GM21515 (cell line): ENCODE data around the gene PDE11A.

ENCODE experiments used
- ATAC-seq: cut with Tn5 transposase; IDR thresholded peaks from one replicate; pipeline ENCODE4 v1.9.1; 2021; ENCODE audit not compliant: unreplicated experiment

PDE11A gene

DNA sequence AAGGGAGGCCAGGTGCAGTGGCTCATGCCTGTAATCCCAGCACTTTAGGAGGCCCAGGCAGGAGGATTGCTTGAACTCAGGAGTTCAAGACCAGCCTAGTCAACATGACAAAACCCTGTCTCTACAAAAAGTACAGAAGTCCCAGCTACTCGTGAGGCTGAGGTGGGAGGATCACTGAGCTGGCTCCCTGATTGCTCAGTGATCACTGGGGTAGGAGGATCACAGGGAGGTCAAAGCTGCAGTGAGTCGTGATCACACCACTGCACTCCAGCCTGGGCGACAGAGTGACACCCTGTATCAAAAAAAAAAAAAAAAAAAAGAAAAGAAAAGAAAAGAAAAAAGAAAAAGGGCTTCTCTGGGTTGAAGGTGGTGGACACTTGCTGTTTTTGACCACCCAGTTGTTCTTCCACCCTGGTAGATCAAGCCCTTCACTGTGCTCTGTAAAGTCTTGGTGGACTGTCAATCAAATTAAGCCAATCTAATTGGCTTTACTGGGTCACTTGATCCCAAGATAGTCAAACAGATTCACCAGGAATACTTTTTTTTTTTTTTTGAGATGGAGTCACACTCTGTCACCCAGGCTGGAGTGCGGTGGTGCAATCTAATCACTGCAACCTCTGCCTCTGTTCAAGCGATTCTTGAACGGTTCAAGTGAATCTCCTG lies 488.4 kb downstream of the PDE11A start:
- no peak for ATAC-seq

DNA sequence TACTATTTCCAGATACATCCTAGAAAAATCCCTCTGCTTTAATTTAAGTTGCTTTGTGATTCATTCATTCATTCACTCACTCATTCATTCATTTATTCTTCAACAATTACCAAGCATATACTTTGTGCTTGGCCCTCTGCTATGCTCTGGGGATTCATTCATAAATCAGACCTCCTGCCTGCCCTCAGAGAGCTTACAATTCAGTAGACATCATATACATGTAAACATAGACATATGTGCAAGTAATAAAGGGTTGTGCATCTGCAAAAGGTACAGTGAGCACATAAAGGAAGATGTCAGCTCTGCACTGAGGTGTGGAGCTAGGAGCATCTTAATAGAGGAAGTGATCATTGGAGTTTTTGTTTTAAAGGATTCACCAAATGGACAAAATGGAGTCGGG lies 490.6 kb downstream of the PDE11A start:
- ATAC-seq: no peak

GRCh38 chr2:177579486-177580036 lies 493.0 kb downstream of the PDE11A start:
- no peak for ATAC-seq

DNA sequence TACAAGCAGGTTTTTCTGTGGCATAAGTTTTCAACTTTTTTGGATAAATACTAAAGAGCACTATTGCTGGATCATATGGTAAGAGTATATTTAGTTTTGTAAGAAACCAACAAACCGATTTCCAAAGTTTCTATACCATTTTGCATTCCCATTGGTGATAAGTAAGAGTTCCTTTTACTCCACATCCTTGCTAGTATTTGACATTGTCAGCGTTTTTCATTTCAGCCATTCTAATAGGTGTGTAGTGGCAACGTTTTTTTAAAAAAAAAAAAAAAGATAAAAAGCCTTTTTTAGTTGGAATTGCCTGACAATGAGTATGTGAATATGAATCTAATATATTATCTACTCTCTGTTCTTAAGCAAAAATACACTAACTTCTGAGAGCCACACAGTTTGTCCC lies 494.1 kb downstream of the PDE11A start:
- ATAC-seq: no peak

GRCh38 chr2:177577075-177577474 lies 495.5 kb downstream of the PDE11A start:
- no peak for ATAC-seq

GRCh38 chr2:177575358-177575757 lies 497.2 kb downstream of the PDE11A start:
- ATAC-seq: no peak

- no peak for ATAC-seq
These were observed 498.2 kb downstream of the PDE11A start for GRCh38 chr2:177574356-177574755.
